Measurements from ENCODE around the gene DYRK3. TPM values are rescaled to one million over a fixed set of nuclear protein-coding genes. Genes with fewer than 3 reads are reported as not detected.

Gene DYRK3
- total RNA-seq, 4 donors from 2014 or later, result 0.85 to 1.8 (median 1.0) TPM

GRCh38 chr1:206691604-206692003 is 56.3 kb downstream of the DYRK3 start:
- no peaks in the 10 kb centered on the region for H3K27me3 ChIP-seq
- no peaks in the 10 kb centered on the region for H3K9me3 ChIP-seq
- no peaks in the 10 kb centered on the region for H3K36me3 ChIP-seq
- H3K27ac ChIP-seq, result peak overlapping the region; percentile 93 to 98 (median 96)
- intact Hi-C loops (cut with DNase I; ENCODE audit: low total_unique reads) (loop anchor here (2.0 to 10.0 kb wide), 4 partner anchors 31 to 1123 kb away; no protein-coding TSS in a partner anchor), in situ Hi-C loops (cut with MboI; ENCODE audit: low sequenced_read_pairs in 4 of 4) (loop anchor here in 1 of 4 donors (25.0 kb wide), 1 partner anchor 1121 kb away; no protein-coding TSS in a partner anchor)
- DNase-seq (peak; percentile 73 to 89), ATAC-seq (peak; percentile 61 to 77)
- H3K4me3 ChIP-seq, result no peak overlapping the region
- H3K4me1 ChIP-seq, result peaks cover 100% of the 10 kb centered on the region in 2 donors
- TF ChIP-seq, protein P1, sequence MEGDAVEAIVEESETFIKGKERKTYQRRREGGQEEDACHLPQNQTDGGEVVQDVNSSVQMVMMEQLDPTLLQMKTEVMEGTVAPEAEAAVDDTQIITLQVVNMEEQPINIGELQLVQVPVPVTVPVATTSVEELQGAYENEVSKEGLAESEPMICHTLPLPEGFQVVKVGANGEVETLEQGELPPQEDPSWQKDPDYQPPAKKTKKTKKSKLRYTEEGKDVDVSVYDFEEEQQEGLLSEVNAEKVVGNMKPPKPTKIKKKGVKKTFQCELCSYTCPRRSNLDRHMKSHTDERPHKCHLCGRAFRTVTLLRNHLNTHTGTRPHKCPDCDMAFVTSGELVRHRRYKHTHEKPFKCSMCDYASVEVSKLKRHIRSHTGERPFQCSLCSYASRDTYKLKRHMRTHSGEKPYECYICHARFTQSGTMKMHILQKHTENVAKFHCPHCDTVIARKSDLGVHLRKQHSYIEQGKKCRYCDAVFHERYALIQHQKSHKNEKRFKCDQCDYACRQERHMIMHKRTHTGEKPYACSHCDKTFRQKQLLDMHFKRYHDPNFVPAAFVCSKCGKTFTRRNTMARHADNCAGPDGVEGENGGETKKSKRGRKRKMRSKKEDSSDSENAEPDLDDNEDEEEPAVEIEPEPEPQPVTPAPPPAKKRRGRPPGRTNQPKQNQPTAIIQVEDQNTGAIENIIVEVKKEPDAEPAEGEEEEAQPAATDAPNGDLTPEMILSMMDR (IDR thresholded peaks at IDR 0.05 in 4 of 5, conservative IDR thresholded peaks at IDR 0.05 in 1 of 5), result no peak
- peak; percentile 37 to 56 for TF ChIP-seq POLR2A (IDR thresholded peaks at IDR 0.05)

DNA sequence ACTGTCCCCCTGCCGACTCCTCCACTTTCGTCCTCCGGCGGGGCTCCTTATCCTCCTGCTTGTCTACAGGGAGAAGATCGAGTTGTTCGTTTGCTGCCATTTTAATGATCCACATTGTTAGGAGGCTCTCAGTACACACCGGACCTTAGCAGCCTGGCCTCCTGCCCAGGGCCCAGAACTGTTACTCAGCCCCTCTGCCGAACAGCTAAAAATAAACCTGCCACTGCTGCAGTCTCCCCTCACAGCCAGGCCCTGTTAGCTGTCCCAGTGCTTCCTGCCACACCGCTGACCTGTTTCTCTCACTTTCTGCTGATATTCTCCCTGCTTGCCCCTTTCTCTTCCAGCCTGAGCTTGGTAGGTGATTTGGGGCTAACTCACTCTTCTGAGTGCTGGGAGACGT is 57.7 kb downstream of the DYRK3 start:
- peak overlapping the region; percentile 34 to 55 (median 37) for H3K4me3 ChIP-seq
- ATAC-seq (peak; percentile 60 to 67), DNase-seq (peak; percentile 81 to 93)
- intact Hi-C loops (cut with DNase I; ENCODE audit: low total_unique reads), result loop anchor here (2.0 to 10.0 kb wide), 4 partner anchors 30 to 1122 kb away; no protein-coding TSS in a partner anchor
- H3K27ac ChIP-seq, result peak overlapping the region; percentile 93 to 98 (median 96)
- in situ Hi-C loops (cut with MboI; ENCODE audit: low sequenced_read_pairs in 4 of 4), result loop anchor here in 1 of 4 donors (25.0 kb wide), 1 partner anchor 1119 kb away; no protein-coding TSS in a partner anchor
- H3K9me3 ChIP-seq, result no peaks in the 10 kb centered on the region
- TF ChIP-seq, protein P1 (IDR thresholded peaks at IDR 0.05 in 4 of 5, conservative IDR thresholded peaks at IDR 0.05 in 1 of 5), result no peak
- TF ChIP-seq POLR2A (IDR thresholded peaks at IDR 0.05), result peak; percentile 57 to 60
- H3K27me3 ChIP-seq, result no peaks in the 10 kb centered on the region
- H3K4me1 ChIP-seq, result peaks cover 100% of the 10 kb centered on the region in 2 donors
- H3K36me3 ChIP-seq, result no peaks in the 10 kb centered on the region

- in situ Hi-C loops (cut with MboI; ENCODE audit: low sequenced_read_pairs in 4 of 4), result loop anchor here in 1 of 4 donors (25.0 kb wide), 1 partner anchor 1119 kb away; no protein-coding TSS in a partner anchor
- Histone ChIP-seq H3K4me1 (peaks cover 100% of the 10 kb centered on the region in 2 donors), H3K9me3 (no peaks in the 10 kb centered on the region), H3K36me3 (no peaks in the 10 kb centered on the region), H3K27me3 (no peaks in the 10 kb centered on the region), H3K4me3 (peak overlapping the region; percentile 34 to 55 (median 37)), H3K27ac (peak overlapping the region; percentile 93 to 98 (median 96))
- intact Hi-C loops (cut with DNase I; ENCODE audit: low total_unique reads), result loop anchor here (2.0 to 10.0 kb wide), 4 partner anchors 29 to 1121 kb away; no protein-coding TSS in a partner anchor
- peak in 1 of 2 donors; percentile 1 for TF ChIP-seq POLR2A (IDR thresholded peaks at IDR 0.05)
- TF ChIP-seq, protein P1 (IDR thresholded peaks at IDR 0.05 in 4 of 5, conservative IDR thresholded peaks at IDR 0.05 in 1 of 5), result no peak
- peak; percentile 53 to 65 for ATAC-seq
- peak; percentile 62 to 80 for DNase-seq
Measured at GRCh38 chr1:206693592-206693991, 58.3 kb downstream of the DYRK3 start.

- Histone ChIP-seq H3K4me3 (peak overlapping the region in 1 of 4 donors; percentile 38), H3K27me3 (no peaks in the 10 kb centered on the region), H3K9me3 (no peaks in the 10 kb centered on the region), H3K36me3 (no peaks in the 10 kb centered on the region), H3K27ac (peak overlapping the region; percentile 93 to 98 (median 96)), H3K4me1 (peaks cover 100% of the 10 kb centered on the region in 2 donors)
- in situ Hi-C loops (cut with MboI; ENCODE audit: low sequenced_read_pairs in 4 of 4) (loop anchor here in 1 of 4 donors (25.0 kb wide), 1 partner anchor 1118 kb away; no protein-coding TSS in a partner anchor), intact Hi-C loops (cut with DNase I; ENCODE audit: low total_unique reads) (loop anchor here (5.0 to 10.0 kb wide), 3 partner anchors 213 to 1120 kb away; no protein-coding TSS in a partner anchor)
- ATAC-seq (no peak), DNase-seq (no peak)
- TF ChIP-seq, protein P1 (IDR thresholded peaks at IDR 0.05 in 4 of 5, conservative IDR thresholded peaks at IDR 0.05 in 1 of 5), result no peak
- TF ChIP-seq POLR2A (IDR thresholded peaks at IDR 0.05), result no peak
Measured at GRCh38 chr1:206694171-206695124, 59.1 kb downstream of the DYRK3 start.
